Measurements from ENCODE around the gene ABCC11. TPM values are rescaled to one million over a fixed set of nuclear protein-coding genes. Genes with fewer than 3 reads are reported as not detected.

ABCC11 gene
- total RNA-seq = not detected in 2 replicates

DNA sequence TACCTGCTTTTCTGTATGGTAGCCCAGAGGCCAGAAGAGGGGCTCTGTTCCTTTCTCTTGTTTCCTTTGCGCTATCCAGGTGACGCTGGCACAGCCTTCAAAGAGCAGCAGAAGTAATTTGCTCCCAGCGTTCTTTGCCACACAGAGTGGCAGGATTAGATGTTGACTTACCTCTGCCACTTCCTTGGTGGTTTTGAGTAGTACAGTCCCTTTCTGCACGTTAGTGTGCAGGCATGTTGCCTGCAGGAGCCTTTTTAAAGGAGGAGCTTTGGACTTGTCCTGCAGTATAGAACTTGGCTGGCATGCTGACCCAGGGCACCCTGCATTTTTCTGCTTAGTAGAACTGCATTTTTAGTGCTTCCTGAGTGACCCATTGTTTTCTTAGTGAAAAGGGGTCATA is at the start of gene ABCC11:
Gene ABCC11, minus strand, starts transcription at position 229 of the 400 bp plus-strand sequence. CDS start 15,618 bp downstream, outside the sequence.

DNA sequence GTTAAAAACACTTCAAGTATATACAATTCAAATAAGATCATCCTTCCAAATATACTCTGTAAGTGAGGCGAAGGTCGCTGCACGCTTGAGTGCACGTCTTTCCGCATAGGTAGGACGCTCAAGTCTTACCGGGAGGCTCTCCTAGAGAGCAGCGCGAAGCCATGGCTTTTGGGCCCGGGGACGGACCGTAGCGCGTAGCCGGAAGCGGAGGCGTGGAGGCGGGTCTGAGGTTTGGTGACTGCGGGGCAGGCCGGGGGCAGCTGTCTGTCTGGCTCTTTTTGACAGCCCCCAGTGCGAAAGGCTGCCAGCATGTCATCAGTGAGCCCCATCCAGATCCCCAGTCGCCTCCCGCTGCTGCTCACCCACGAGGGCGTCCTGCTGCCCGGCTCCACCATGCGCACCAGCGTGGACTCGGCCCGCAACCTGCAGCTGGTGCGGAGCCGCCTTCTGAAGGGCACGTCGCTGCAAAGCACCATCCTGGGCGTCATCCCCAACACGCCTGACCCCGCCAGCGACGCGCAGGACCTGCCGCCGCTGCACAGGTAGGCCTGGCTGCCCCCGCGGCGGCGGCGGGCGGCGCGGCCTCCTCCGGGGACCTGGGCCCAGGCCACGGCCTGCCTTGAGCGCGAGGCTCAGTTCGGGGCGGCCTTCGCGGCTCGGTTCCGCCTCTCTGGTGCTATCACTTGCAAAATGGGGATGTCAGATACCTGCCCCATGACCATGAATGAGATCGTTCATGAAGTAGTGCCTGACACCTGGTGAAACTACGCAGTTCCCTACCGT is 3.1 kb downstream of the ABCC11 start, which contains the start of gene LONP2:
Gene LONP2, plus strand, starts transcription at position 221 of the 783 bp plus-strand sequence. Its CDS starts 89 bp downstream, at position 310.

DNA sequence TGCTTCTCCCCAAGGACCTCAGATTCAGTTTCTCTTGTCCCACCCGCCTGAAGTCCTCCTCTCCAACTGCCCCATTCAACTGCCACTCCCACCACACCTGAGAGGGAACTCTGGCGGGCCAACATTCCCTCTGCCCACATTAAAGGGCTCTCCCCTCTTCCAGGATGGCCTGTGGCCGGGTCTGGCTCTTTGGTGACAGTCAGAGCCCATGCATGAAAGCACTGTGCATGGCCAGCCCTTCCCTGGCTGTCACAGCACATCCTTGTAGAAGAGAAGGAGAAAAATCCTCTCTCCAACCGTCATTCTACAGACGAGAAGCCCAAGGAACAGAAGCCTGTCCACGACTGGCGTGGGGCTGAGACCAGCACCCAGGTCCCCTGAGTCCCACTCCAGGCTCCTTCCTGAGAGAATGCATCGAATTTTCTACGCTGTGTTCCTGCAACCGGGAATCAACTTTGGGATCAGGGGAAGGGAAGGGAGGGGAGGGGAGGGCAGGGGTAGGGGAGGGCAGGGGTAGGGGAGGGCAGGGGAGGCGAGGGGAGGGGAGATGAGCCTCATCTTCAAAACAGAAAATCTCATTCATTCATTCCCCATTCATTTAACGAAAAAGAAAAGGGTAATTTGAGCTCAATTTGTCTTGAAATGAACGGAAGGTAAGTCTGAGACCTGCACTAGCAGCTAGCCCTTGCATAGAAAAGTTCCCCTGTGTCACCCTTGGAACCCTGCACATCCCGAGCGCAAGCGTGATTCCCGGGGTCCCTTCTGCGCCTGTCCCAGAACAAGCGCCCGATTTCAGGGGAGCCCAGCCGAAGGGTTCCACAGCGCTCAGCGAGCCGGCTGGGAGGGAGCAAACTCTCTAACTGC is 91.2 kb downstream of the ABCC11 start, which contains the start of gene ABCC12:
Gene ABCC12, minus strand, starts transcription at position 68 of the 864 bp plus-strand sequence. CDS start 9,569 bp downstream, outside the sequence.

Other genes starting within 250 kb of the ABCC11 start
- gene ABCC12, start 91.5 kb downstream of the ABCC11 start, total RNA-seq = not detected in 2 replicates
- 29.2 and 36.8 TPM in 2 replicates for gene LONP2, start 3.2 kb downstream of the ABCC11 start, total RNA-seq
- 23.6 and 27.9 TPM in 2 replicates for gene SIAH1, start 137.9 kb upstream of the ABCC11 start, total RNA-seq